ENCODE data around the gene OTOL1.

OTOL1 gene

GRCh38 chr3:161455962-161456361 is 40.6 kb upstream of the OTOL1 start:
- no peaks in the 10 kb centered on the region for H3K36me3 ChIP-seq (ENCODE audit: insufficient read depth, low read length)
- no peaks in the 10 kb centered on the region for H3K4me1 ChIP-seq (ENCODE audit: insufficient read depth, low read length)
- no peak for TF ChIP-seq EZH2 (IDR thresholded peaks at IDR 0.05; ENCODE audit: borderline replicate concordance, low read depth, low read length, severe bottlenecking)
- TF ChIP-seq CTCF (IDR thresholded peaks at IDR 0.05; ENCODE audit: borderline replicate concordance, extremely low read depth, low read length, poor library complexity, severe bottlenecking), result no peak
- no peak overlapping the region for H3K4me2 ChIP-seq (ENCODE audit: insufficient read depth, low read length)
- ATAC-seq (ENCODE audit: insufficient read depth, low read depth) (no peak), DNase-seq (no peak)
- H3K27ac ChIP-seq (ENCODE audit: low read length), result no peak overlapping the region
- no peaks in the 10 kb centered on the region for H4K20me1 ChIP-seq (ENCODE audit: insufficient read depth, low read length)
- H3K9me3 ChIP-seq (ENCODE audit: insufficient read depth, low read length, severe bottlenecking), result no peaks in the 10 kb centered on the region
- no peaks in the 10 kb centered on the region for H3K27me3 ChIP-seq (ENCODE audit: insufficient read depth, low read length, poor library complexity)
- no peak overlapping the region for H3K4me3 ChIP-seq (ENCODE audit: low read depth in 1 of 2, low read length in 2 of 2)
- no peaks in the 10 kb centered on the region for H3K79me2 ChIP-seq (ENCODE audit: insufficient read depth, low read length)
- no peak overlapping the region for H3K9ac ChIP-seq (ENCODE audit: low read depth, low read length)
- no peak overlapping the region for H2AFZ ChIP-seq (ENCODE audit: low read depth, low read length)

DNA sequence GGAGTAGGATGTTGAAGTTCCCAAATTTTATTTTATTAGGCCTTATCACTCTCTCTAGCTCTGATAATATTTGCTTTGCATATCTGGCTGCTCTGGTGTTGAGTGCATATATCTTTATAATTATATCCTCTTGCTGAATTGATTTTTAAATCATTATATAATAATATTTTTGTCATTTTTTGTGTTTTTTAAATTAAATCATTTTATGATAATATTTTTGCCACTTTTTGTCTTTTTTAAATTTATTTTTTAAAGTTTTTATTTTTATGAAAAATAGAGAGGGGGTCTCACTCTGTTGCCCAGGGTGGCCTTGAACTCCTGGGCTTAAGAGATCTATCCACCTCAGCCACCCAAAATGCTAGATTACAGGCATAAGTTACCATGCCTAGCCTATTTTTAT is 34.5 kb upstream of the OTOL1 start:
- DNase-seq, result no peak
- H2AFZ ChIP-seq (ENCODE audit: low read depth, low read length), result no peak overlapping the region
- no peaks in the 10 kb centered on the region for H3K79me2 ChIP-seq (ENCODE audit: insufficient read depth, low read length)
- H3K4me2 ChIP-seq (ENCODE audit: insufficient read depth, low read length), result no peak overlapping the region
- no peaks in the 10 kb centered on the region for H3K4me1 ChIP-seq (ENCODE audit: insufficient read depth, low read length)
- ATAC-seq (ENCODE audit: insufficient read depth, low read depth), result no peak
- TF ChIP-seq EZH2 (IDR thresholded peaks at IDR 0.05; ENCODE audit: borderline replicate concordance, low read depth, low read length, severe bottlenecking), result no peak
- TF ChIP-seq CTCF (IDR thresholded peaks at IDR 0.05; ENCODE audit: borderline replicate concordance, extremely low read depth, low read length, poor library complexity, severe bottlenecking), result no peak
- H3K9ac ChIP-seq (ENCODE audit: low read depth, low read length), result no peak overlapping the region
- H3K27me3 ChIP-seq (ENCODE audit: insufficient read depth, low read length, poor library complexity), result no peaks in the 10 kb centered on the region
- no peak overlapping the region for H3K4me3 ChIP-seq (ENCODE audit: low read depth in 1 of 2, low read length in 2 of 2)
- no peak overlapping the region for H3K27ac ChIP-seq (ENCODE audit: low read length)
- no peaks in the 10 kb centered on the region for H3K36me3 ChIP-seq (ENCODE audit: insufficient read depth, low read length)
- no peaks in the 10 kb centered on the region for H4K20me1 ChIP-seq (ENCODE audit: insufficient read depth, low read length)
- peaks cover 14% of the 10 kb centered on the region for H3K9me3 ChIP-seq (ENCODE audit: insufficient read depth, low read length, severe bottlenecking)

DNA sequence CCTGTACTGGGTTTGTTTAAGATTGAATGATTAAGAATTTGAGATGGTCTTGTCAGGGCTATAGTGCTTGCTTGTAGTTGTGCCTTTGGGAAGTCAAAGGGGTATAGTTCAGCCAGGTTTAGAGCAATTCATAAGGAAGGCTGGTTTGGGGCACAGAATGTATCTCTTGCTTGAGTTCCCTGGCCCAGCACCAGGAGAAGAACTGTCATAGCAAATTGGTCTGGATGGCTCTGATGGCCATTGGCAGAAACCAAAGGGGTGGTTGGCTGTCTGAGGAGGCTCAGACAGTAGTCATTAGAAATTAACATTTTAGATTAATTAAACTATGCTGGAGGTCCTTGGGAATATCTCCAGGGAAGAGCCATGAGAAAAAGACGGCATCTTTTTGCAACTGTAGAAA is 25.4 kb upstream of the OTOL1 start:
- TF ChIP-seq CTCF (IDR thresholded peaks at IDR 0.05; ENCODE audit: borderline replicate concordance, extremely low read depth, low read length, poor library complexity, severe bottlenecking) (no peak), EZH2 (IDR thresholded peaks at IDR 0.05; ENCODE audit: borderline replicate concordance, low read depth, low read length, severe bottlenecking) (no peak)
- H3K79me2 ChIP-seq (ENCODE audit: insufficient read depth, low read length), result no peaks in the 10 kb centered on the region

GRCh38 chr3:161474139-161474538 is 22.5 kb upstream of the OTOL1 start:
- H3K27me3 ChIP-seq (ENCODE audit: insufficient read depth, low read length, poor library complexity), result no peaks in the 10 kb centered on the region
- H4K20me1 ChIP-seq (ENCODE audit: insufficient read depth, low read length), result no peaks in the 10 kb centered on the region
- H3K36me3 ChIP-seq (ENCODE audit: insufficient read depth, low read length), result no peaks in the 10 kb centered on the region
- no peak overlapping the region for H3K27ac ChIP-seq (ENCODE audit: low read length)
- TF ChIP-seq EZH2 (IDR thresholded peaks at IDR 0.05; ENCODE audit: borderline replicate concordance, low read depth, low read length, severe bottlenecking), result no peak
- TF ChIP-seq CTCF (IDR thresholded peaks at IDR 0.05; ENCODE audit: borderline replicate concordance, extremely low read depth, low read length, poor library complexity, severe bottlenecking), result no peak
- no peaks in the 10 kb centered on the region for H3K79me2 ChIP-seq (ENCODE audit: insufficient read depth, low read length)
- no peak overlapping the region for H3K4me3 ChIP-seq (ENCODE audit: low read depth in 1 of 2, low read length in 2 of 2)
- H3K4me2 ChIP-seq (ENCODE audit: insufficient read depth, low read length), result no peak overlapping the region
- H3K9ac ChIP-seq (ENCODE audit: low read depth, low read length), result no peak overlapping the region
- ATAC-seq (ENCODE audit: insufficient read depth, low read depth) (no peak), DNase-seq (no peak)
- H3K9me3 ChIP-seq (ENCODE audit: insufficient read depth, low read length, severe bottlenecking), result no peaks in the 10 kb centered on the region
- H2AFZ ChIP-seq (ENCODE audit: low read depth, low read length), result no peak overlapping the region
- H3K4me1 ChIP-seq (ENCODE audit: insufficient read depth, low read length), result no peaks in the 10 kb centered on the region

More for the DNA sequence above, 25.4 kb upstream of the OTOL1 start:
- Histone ChIP-seq H2AFZ (ENCODE audit: low read depth, low read length) (no peak overlapping the region), H3K27ac (ENCODE audit: low read length) (no peak overlapping the region), H3K27me3 (ENCODE audit: insufficient read depth, low read length, poor library complexity) (no peaks in the 10 kb centered on the region), H3K36me3 (ENCODE audit: insufficient read depth, low read length) (no peaks in the 10 kb centered on the region), H3K4me2 (ENCODE audit: insufficient read depth, low read length) (no peak overlapping the region), H3K4me3 (ENCODE audit: low read depth in 1 of 2, low read length in 2 of 2) (no peak overlapping the region), H3K4me1 (ENCODE audit: insufficient read depth, low read length) (no peaks in the 10 kb centered on the region), H3K9me3 (ENCODE audit: insufficient read depth, low read length, severe bottlenecking) (no peaks in the 10 kb centered on the region), H3K9ac (ENCODE audit: low read depth, low read length) (no peak overlapping the region), H4K20me1 (ENCODE audit: insufficient read depth, low read length) (no peaks in the 10 kb centered on the region)
- ATAC-seq (ENCODE audit: insufficient read depth, low read depth) (no peak), DNase-seq (no peak)

Measured in DND-41 (cell line).